Measurements from ENCODE around the gene HEG1. TPM values are rescaled to one million over a fixed set of nuclear protein-coding genes. Genes with fewer than 3 reads are reported as not detected.

HEG1 gene
- total RNA-seq, 1 donor from 2014 or later, result 14.4 TPM

DNA sequence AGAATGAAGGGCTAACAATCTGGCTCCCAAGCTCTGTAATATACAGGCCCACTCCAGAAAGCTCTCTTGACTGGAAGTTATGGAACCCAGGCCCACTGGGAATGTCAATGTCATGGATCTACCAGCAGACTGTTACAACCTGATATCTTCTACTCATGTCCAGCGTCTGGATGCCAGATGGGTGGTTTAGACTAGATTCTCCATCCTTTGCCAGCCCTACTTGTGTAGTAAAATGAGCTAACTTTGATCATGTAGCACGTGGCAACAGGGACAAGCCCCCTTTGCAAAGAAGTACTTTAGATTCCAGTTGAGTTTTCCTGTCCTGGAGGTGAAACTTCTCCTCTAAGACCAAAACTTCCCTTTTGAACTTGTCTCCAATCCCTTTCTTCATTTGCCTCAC is 55.1 kb downstream of the HEG1 start:
- peaks cover 20% of the 10 kb centered on the region for H3K4me1 Mint-ChIP-seq
- H3K36me3 Mint-ChIP-seq, result no peaks in the 10 kb centered on the region
- no peak overlapping the region for H3K27ac Mint-ChIP-seq
- no peaks in the 10 kb centered on the region for H3K9me3 Mint-ChIP-seq
- H3K27me3 Mint-ChIP-seq (ENCODE audit: low read depth), result no peaks in the 10 kb centered on the region
- TF ChIP-seq, protein P1, sequence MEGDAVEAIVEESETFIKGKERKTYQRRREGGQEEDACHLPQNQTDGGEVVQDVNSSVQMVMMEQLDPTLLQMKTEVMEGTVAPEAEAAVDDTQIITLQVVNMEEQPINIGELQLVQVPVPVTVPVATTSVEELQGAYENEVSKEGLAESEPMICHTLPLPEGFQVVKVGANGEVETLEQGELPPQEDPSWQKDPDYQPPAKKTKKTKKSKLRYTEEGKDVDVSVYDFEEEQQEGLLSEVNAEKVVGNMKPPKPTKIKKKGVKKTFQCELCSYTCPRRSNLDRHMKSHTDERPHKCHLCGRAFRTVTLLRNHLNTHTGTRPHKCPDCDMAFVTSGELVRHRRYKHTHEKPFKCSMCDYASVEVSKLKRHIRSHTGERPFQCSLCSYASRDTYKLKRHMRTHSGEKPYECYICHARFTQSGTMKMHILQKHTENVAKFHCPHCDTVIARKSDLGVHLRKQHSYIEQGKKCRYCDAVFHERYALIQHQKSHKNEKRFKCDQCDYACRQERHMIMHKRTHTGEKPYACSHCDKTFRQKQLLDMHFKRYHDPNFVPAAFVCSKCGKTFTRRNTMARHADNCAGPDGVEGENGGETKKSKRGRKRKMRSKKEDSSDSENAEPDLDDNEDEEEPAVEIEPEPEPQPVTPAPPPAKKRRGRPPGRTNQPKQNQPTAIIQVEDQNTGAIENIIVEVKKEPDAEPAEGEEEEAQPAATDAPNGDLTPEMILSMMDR (IDR thresholded peaks at IDR 0.05; ENCODE audit: unreplicated experiment), result no peak
- H3K4me3 Mint-ChIP-seq, result no peak overlapping the region
- no peak for DNase-seq (ENCODE audit: low spot score in 2 of 2, unreplicated experiment in 2 of 2)

DNA sequence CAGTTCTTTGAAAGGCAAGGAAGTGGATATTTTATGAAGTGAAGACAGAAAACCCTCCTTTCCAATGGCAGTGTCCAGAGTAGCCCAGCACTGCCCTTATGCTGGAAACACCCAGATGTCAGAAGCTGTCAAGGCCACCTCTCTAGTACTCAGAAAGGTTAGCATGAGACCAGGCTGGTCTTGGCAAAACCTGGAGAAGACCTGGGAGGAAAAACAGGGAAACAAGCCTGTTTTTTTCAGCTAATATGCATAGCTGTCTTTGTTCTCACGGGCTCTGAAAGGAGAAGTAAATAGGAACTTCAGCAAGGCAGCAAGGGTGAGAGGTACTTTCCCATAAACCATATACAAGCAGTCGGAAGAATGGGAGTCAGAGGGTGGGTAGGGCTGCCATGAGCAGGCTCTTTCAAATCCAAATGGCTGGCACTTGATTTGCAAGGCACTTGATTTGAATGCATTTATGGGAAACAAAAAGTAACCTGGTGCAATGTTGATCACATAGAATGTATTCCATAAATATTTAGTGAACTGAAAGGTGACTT is 55.8 kb downstream of the HEG1 start:
- Mint-ChIP-seq H3K4me3 (no peak overlapping the region), H3K36me3 (no peaks in the 10 kb centered on the region), H3K27me3 (ENCODE audit: low read depth) (no peaks in the 10 kb centered on the region), H3K27ac (no peak overlapping the region), H3K4me1 (peaks cover 20% of the 10 kb centered on the region), H3K9me3 (no peaks in the 10 kb centered on the region)
- no peak for DNase-seq (ENCODE audit: low spot score in 2 of 2, unreplicated experiment in 2 of 2)
- TF ChIP-seq, protein P1 (IDR thresholded peaks at IDR 0.05; ENCODE audit: unreplicated experiment), result no peak

DNA sequence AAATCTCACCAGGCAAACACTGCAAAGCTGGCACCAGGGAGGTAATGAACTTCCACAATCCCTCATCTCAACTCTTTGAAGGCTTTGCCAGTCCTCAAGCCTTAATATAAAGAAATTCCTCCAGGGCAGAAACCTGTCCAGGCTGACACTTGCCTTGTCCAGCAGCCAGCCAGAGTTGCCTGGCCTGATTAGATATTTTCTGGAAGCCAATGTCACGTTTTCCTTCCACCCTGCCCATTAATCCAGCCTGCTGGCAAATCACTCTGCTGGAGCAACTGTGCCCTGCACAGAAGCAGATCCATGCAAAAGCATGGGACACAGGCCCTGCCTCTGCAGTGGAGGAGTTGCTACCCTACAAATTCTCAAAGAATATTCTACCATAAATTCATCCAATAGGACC is 56.5 kb downstream of the HEG1 start:
- H3K4me1 Mint-ChIP-seq, result peaks cover 20% of the 10 kb centered on the region
- TF ChIP-seq, protein P1 (IDR thresholded peaks at IDR 0.05; ENCODE audit: unreplicated experiment), result no peak
- no peaks in the 10 kb centered on the region for H3K27me3 Mint-ChIP-seq (ENCODE audit: low read depth)
- H3K36me3 Mint-ChIP-seq, result no peaks in the 10 kb centered on the region
- H3K9me3 Mint-ChIP-seq, result no peaks in the 10 kb centered on the region
- H3K27ac Mint-ChIP-seq, result no peak overlapping the region
- no peak overlapping the region for H3K4me3 Mint-ChIP-seq
- no peak for DNase-seq (ENCODE audit: low spot score in 2 of 2, unreplicated experiment in 2 of 2)

DNA sequence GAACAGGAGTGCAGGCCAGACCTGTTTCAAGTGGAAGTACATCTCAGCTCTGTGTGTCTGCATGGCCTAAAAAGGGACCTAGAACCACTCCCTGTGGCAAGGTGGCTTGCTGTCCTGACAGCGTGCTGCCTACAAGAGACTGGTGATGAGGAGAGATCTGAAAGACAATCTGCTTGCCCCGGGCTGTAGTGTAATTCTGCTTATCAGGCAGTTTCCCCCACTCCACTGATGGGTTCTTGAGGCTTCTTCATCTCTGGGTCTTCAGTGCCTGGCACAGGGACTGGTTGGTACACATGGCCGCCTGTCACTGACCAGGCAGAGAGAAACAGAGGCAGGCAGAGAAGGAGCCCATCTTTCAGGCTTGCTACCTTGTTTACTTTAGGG is 57.6 kb downstream of the HEG1 start:
- Mint-ChIP-seq H3K9me3 (no peaks in the 10 kb centered on the region), H3K27me3 (ENCODE audit: low read depth) (no peaks in the 10 kb centered on the region), H3K36me3 (no peaks in the 10 kb centered on the region), H3K4me1 (peaks cover 13% of the 10 kb centered on the region), H3K4me3 (no peak overlapping the region), H3K27ac (no peak overlapping the region)
- TF ChIP-seq, protein P1 (IDR thresholded peaks at IDR 0.05; ENCODE audit: unreplicated experiment), result no peak
- no peak for DNase-seq (ENCODE audit: low spot score in 2 of 2, unreplicated experiment in 2 of 2)

DNA sequence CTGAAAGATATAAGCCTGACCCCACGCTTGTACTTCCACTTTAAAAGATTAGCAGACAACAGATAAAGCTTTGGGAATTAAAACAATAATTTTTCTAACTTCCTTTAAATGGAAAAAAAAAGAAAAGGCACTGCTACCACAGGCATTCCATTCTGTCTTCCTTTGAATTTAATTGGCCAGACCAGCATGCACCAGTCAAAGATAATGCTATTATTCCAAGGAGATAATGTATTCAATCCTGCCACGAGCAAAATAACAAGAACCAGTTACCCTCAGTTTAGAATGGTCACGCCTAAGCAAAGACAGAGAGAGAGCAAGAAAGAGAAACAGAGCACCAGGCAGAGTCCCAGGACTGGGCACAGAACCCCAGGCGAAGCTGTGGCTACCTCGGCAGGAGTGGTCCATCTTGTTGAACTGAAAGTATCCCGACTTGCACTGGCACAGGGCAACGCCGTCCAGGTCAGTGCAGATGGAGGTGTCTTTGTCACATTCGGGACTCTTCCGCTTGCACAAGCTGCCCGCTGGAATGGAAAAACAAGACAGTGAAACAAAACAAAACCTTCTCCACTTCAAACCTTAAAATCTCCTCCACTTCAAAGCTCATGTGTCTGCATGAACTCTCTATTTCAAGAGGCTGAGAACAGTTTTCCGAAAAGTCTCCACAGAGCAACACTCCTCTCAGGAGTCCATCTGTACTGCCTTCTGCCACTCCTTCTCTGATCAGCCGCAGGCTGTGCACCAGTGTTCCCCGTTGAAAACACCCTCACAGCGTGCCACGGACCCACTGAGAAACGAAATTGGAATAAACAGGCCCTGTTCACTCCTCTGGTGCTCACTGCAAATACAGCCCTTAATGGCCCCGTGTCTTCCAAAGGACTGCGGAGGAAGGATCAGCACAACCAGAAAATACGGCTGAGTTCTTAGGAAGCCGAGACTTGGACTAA is 58.2 kb downstream of the HEG1 start:
- no peak overlapping the region for H3K27ac Mint-ChIP-seq

More for the DNA sequence above, 58.2 kb downstream of the HEG1 start:
- no peak for DNase-seq (ENCODE audit: low spot score in 2 of 2, unreplicated experiment in 2 of 2)
- Mint-ChIP-seq H3K27me3 (ENCODE audit: low read depth) (no peaks in the 10 kb centered on the region), H3K9me3 (no peaks in the 10 kb centered on the region), H3K4me1 (peaks cover 7% of the 10 kb centered on the region), H3K4me3 (no peak overlapping the region), H3K36me3 (no peaks in the 10 kb centered on the region)
- TF ChIP-seq, protein P1 (IDR thresholded peaks at IDR 0.05; ENCODE audit: unreplicated experiment), result no peak
